SK-N-MC (cell line): ENCODE data around the gene PTPN21.

Experiments used
- EZH2 ChIP-seq: fragments of 200-600 bp; sonication (generic); IDR thresholded peaks from one replicate; pipeline ENCODE4 v1.6.1; 2017; ENCODE audit warnings: antibody characterized with exemption
- FOXP2 ChIP-seq: optimal IDR thresholded peaks from 2 replicates; pipeline ENCODE3; 2011; ENCODE audit warnings: mild to moderate bottlenecking, moderate library complexity; ENCODE audit not compliant: insufficient read depth; ENCODE audit errors: extremely low read length, control extremely low read depth
- POLR2AphosphoS5 ChIP-seq: IDR thresholded peaks from 2 replicates; pipeline ENCODE4 v1.6.1; 2012; ENCODE audit warnings: mild to moderate bottlenecking, low read depth, low read length, borderline replicate concordance

GRCh38 chr14:88562532-88562830, 7.7 kb upstream of the PTPN21 start:
- no peak for TF ChIP-seq POLR2AphosphoS5
- TF ChIP-seq EZH2 = no peak
- TF ChIP-seq FOXP2 = no peak
